HG03575 (cell line): ENCODE measurements around the gene USP12.
"Not testable (repeated sequence)": the region's sequence is repeated elsewhere in the genome, so short reads cannot be mapped to it uniquely, and the experiment has no call there.

Experiments used
- ATAC-seq: cut with Tn5 transposase; IDR thresholded peaks from one replicate; pipeline ENCODE4 v1.9.1; 2021; ENCODE audit not compliant: unreplicated experiment, insufficient number of reproducible peaks, low FRiP score; ENCODE audit errors: extremely low read depth

Gene USP12

DNA sequence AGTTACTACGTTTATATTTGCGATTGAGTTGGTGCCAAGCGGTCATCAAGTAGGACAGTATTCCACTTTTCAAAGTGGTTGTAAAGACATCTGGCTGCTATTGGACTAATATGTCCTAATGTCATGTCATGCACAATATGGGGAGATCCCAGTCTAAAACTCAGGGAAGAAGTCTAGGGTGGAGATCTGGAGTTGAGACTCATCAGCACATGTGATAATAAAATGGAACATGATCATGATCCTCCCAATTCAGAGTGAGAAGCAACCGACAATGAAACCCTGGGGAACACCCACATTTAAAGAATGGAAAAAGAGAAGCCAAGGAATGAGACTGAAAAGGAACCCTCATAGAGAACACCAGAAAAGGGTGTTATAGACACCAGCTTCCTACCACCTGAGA lies 80.2 kb downstream of the USP12 start:
- ATAC-seq = no peak

DNA sequence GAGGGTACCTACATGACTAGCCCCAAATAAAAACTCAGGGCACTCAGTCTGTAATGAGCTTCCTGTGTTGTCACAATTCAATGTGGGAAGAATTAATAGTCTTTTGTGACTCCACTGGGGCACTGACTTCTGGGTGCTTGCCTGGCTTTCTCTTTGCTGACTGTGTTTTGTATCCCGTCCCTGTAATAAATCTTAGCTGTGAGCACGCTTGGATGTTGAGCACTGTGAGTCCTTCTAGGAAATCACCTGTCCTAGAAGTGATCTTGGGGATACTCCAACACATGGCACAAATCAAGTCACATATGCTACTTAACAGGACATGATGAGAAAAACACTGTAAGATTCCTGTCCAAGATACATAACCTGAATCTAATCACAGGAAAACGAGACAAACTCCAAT lies 83.0 kb downstream of the USP12 start:
- ATAC-seq = no peak

DNA sequence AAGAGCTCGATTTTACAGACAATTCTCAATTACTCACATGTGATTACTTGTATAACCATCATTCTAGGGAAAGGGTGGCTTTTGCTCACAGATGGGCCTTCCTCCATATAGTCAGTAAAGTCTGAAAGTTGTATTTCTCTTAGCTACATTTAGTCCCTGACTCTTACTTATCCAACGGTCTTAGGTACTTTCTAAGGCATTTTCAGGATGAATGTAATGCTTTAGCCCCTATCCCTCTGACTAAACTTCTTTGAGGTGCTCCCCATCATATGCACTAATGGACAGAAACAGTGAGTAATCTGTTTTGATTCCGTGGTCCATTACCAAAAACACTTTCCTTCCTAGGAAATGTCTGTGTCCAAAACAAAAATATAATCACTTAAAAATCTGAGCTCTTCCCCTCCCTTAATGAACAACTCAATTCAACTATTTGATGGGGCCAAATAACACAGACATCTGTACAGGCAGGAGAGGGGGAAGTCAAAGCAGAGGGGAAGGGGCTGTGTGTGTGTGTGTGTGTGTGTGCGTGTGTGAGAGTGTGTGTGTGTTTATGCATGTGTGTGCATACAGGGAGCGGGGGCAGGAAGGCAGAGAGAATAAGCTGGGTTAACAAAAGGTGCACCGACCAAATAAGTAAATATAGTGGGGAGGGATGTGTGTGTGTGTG lies 84.9 kb downstream of the USP12 start:
- ATAC-seq = no peak

DNA sequence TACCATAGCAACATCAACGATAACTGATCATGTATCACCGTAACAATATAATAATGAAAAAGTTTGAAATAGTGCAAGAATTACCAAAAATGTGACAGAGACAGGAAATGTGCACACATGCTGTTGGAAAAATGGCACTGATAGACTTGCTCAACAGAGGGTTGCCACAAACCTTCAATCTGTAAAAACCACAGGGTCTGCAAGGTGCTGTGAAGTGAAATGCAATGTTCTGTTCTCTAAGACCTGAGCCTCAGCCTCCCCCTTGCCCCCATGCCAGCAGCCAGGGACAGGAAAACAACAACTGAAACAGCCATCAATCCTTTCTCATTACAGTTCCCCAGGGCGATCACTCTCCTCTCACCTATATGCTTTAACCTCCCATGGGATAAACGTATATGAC lies 88.4 kb downstream of the USP12 start:
- ATAC-seq = no peak

DNA sequence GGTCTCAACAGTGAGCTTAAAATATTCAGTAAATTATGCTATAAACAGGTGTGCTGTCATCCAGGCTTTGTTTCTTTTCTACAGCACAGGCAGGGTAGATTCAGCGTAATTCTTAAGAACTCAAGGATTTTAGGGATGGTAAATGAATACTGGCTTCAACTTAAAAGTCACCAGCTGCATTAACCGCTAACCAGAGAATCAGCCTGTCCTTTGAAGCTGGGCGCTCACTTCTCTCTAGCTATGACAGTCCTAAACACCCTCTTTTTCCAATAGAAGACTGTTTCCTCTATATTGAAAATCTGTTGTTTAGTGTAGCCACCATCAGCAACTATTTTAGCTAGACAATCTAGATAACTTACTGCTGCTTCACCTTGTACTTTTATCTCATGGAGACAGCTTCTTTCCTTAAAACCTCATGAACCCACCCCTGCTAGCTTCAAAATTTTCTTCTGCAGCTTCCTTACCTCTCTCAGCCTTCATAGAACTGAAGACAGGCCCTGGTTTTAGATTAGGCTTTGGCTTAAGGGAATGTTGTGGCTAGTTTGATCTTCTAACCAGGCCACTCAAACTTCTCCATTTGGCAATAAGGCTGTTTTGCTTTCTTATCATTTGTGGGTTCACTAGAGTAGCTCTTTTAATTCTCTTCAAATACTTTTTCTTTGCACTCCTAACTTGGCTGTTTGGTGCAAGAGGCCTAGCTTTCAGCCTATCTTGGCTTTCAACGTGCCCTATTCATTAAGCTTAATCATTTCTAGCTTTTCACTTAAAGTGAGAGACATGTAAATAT lies 89.5 kb downstream of the USP12 start:
- ATAC-seq = no peak

DNA sequence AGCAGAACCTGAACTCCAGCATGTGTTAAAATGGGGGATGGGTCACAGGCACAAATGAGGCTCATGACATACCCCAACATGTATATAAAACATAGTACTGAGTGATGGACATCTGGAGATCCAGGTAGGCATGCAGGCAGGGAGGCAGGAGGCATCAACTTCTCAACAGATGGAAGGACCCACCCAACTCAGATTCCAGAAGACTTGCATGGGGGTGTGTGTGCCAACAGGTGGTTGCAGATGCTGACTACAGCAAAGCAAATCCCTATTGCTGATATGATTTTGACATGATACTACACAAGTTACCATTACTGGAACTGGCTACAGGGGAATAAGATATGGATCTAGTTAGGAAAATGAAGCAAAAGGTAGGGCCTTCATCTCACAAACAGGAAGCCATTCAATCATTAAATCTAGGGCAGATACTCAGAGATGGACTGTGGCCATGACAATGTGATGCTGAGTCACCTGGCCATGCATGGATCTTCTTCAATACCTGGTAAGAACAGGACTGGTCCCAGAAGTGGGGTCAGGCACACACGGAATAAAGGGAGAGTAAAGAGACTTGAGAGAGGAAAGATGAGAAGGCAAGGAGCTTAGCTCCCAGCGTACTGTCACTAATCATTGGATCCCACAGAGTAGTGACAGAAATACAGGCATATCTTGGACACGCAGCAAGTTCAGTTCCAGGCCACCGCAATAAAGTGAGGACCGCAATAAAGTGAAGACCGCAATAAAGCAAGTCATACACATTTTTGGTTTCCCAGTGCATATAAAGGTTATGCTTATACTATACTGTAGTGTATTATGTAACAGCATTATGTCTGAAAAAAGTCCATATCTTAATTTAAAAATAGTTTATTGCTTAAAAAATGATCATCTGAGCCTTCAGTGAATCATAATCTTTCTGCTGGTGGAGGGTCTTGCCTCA lies 91.3 kb downstream of the USP12 start:
- ATAC-seq = no peak

DNA sequence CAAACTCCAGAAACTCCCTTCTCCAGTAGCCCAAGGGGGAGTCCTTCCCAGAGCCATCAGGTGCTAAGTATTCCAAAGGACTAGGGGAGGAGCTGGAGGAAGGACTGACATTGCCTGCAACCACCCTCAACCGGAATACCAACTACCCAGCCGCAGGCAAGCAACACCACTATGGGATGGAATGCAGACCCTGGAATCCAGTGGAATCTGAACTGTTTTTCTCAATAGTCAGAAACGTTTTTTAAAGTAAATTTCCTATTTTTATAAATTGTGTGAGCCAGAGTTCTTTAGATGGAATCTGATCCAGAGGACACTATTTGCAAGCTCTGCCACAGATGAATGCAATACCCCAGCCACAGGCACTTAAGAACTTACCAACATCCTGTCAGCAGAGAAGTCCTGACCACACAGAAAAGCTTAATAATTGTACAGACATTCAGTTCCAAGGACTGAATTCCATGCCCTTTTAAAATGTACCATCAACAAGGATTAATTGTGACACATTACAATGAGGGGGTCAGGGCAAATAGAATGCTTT lies 92.1 kb downstream of the USP12 start:
- no peak for ATAC-seq

DNA sequence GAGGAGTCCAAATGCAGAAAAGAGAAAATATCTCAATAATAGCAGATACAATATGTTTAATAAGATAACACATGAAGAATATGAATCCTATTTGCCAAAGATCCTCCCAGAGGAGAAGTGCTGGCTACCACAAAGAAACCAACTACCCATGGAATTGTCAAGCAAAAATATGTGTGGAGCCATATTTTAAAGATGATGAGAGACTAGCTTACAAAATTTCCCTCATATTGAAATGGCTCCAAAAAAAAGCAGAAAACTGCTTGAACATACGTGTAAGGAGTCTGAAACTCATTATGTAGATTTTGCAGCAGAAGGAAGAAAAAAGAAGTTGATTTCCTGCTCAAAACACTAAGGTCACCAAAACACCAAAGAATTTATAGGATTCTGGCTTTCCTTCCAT lies 94.2 kb downstream of the USP12 start:
- no peak for ATAC-seq

DNA sequence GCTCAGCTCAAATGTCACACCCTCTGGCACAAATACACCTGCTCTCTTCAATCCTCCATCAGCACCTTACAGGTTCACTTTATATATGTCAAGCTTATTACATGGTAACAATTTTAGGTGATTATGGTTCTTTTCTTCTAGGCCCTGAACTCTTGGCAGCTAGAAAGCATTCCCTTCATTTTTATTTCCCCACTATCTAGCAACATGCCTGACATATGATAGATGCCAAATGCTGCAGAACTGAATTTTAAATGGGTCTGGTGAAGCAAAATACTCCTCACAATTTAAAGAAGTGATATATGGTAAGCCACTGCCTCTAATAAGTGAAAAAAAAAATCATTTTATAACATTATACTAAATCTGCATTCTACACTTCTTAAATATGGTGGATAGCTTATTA lies 95.2 kb downstream of the USP12 start:
- ATAC-seq = no peak

DNA sequence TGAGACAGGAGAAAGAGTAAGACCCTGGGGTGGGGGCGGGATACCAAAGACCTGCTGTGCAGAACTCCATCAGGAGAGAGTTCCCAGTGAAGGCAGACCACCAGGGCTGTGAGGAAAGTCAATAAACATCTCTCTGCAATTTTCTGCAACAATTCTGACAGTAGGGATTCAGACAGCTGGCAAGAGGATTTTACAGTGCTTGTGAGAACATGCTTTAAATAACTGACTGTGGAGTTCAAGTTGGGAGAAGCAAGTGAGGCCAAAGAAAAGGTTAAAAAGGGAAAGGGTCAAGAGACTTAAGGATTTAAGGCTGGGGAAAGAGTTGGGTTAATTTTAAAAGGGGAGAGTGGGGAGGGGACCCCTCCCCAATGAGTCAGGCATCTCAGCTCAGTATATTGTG lies 98.4 kb downstream of the USP12 start:
- ATAC-seq = no peak

DNA sequence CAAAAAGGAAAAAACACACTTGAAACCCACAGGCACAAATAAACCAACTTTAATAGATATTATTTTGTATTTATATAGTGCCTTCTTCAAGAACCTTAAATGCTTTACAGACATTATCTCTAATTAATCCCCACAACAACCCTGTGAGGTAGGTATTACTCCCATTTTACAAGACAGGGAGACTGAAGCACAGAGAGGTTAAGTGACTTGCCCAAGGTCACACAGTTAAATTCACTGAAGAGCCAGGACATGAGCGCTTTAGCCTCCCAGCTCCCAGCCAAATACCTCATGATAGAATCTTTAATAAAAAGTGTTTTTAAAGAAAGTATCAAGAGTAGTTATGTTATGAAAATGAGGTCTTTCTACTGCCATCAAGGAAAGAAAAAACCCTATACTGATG lies 105.5 kb downstream of the USP12 start:
- ATAC-seq = not testable (repeated sequence)

DNA sequence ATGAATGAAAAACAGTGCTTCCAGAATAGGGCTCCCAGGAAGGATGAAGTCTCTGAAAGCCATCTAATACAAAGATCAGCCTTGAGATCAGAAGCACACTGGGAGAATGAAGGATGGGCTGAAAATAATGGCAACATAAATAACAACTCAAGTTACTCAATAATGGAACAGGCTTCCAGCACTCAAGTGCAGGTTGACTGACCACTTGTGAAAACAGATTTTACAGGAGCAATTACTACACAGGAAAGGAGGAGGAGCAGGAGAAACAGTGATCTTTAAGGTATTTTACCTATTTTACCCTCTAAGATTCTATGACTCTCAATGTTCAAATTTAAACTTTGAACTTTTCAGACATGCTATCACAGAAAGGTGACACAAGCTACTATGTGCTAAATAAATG lies 106.0 kb downstream of the USP12 start:
- no peak for ATAC-seq

DNA sequence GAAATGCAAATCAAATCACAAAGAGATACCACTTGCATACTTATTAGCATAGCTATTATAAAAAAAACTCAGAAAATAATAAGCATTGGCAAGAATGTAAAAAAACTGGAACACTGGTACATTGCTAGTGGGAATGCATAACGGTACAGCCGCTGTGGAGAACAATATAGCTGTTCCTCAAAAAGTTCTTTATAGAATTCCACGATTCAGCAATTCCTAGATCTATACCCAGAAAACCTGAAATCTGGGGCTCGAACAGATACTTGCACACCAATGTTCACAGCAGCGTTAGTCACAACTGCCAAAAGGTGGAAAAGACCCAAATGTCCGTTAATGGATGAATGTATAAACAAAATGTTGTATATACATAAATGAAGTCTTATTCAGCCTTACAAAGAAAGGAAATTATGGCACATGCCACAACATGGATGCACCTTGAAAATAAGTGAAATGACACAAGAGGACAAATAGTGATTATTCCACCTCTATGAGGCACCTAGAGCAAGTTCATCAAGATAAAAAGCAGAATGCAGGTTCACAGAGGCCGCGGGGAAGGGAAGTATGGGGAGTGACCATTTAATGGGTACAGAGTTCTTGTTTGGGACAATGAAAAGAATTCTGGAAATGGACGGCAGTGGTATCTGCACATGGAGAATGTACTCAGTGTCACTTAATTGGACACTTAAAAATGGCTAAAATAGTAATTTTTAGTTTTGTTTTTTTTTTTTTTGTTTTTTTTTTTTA lies 107.2 kb downstream of the USP12 start:
- no peak for ATAC-seq

DNA sequence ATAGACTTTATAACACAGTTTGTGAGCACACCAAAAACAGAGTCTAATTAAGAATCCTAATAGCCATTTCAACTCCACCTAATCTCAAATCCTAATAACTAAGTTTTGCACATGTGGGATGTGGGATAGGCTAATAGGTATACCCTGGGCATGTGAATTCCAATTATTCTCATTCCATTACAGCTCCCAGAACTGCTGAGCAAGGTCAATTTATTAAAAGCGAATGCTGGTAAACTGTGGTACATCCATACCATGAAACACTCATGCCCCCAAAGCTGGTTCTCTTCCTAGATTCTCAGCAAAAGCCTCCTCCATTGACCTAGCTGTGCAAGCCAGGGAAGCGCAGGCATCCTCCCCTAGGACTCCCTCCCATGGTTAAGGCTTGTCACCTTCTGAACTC lies 113.8 kb downstream of the USP12 start:
- ATAC-seq = no peak

DNA sequence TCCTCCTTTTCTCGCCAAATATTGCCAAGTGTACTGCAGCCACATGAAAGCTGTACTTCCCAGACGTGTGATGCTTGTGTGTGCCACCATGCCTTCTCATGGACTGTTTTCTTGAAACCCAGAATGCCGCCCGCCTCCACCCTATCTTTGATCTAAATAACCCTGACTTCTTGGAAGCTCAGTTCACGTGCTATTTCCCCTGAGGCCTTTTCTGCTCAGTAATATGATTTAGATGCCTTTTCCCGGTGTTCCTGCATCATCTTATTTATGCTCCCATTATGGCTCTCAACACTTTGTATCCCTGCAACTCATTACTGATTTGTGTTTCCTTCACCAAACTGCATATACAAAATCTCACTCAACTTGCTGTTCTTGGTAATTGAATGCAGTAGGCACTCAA lies 116.1 kb downstream of the USP12 start:
- ATAC-seq = no peak

DNA sequence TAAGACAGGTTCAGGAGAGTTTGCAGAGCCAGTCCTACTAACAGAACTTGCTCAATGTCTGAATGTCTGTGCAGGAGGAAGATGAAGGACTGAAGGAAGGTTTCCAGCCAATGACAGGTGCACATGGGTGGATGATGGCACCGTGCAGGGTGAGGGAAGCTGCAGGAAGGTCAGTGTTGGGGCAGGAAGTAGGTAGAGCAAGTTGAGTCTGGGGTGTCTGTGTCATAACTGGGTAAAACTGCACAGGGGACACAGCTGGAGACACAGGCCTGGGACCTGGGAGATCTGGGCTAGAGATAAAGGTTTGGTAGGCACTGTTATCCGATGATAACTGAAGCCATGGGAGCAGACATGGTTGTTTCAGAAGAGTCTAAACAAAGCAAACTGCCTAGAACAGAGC lies 116.9 kb downstream of the USP12 start:
- ATAC-seq = no peak

DNA sequence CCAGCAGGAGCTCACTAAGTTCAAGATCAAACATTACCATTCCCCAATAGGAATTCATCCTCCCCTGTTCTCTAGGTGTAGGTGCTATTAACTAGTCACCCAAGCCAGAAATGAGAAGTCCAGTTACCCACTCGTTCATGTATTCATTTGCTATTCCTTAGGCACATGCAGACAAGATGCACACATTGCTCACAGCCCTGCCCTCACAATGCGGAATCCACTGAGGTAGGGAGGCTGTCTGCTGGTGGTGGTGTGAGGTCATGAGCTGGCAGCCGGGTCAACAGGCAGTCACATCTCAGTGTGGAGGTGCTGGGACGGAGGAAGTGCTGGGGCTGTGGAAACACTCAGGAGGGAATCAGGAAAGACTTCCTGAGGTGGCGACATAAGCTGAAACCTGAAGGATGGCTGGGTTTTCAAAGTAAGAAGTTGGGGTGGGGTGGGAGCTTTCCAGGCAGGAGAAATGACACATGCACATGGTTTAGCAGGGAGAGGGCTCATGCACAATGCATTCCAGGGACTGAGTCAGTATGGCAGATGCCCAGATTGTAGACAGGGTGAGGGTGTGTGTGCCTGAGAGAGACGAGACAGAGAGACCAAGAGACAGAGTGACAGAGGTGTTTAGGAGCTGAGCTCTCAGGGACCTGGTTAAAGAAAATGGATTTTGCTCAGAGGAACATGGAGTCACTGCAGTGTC lies 117.6 kb downstream of the USP12 start:
- no peak for ATAC-seq

DNA sequence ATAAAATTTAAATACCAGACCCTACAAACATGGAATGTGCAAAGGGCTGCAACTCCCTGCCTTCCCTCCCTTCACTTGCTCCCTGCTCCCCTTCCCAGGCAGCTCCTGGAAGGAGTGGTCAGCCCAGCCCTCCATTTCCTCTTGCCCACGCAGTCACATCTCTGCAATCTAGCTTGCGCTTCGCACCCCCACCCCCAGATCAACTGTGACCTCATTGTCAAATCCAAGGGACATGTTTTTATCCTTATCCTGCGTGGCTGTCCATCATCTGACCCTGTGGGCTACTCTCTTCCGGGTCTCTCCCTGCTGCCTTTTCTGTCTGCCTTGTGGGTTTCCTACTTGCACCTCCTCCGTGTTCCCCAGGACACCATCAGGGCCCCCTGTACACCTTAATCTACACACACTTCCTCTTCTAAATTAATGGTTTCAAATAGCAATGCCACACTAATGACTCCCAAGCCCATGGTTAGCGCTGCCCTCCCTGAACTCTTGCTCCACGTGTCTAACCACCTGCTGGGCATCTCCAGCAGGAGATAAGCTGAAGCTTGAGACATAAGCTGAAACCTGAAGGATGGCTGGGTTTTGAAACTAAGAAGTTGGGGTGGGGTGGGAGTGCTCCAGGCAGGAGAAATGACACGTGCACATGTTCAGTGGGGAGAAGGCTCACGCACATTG lies 118.3 kb downstream of the USP12 start:
- ATAC-seq = no peak
